Measurements from ENCODE around the gene METAP1.

GRCh38 chr4:99090481-99091215, 95.1 kb downstream of the METAP1 start:
- TF ChIP-seq CTCF (conservative IDR thresholded peaks at IDR 0.05 in 1 of 2, IDR thresholded peaks at IDR 0.05 in 1 of 2; ENCODE audit: extremely low read depth in 1 of 2, insufficient read depth in 1 of 2, low read depth in 1 of 2, low read length in 2 of 2) (no peak), EZH2 (IDR thresholded peaks at IDR 0.05; ENCODE audit: borderline replicate concordance, low read length) (no peak)

Measured in mammary epithelial cell (primary cell).